GM21529 (cell line): ENCODE data around the gene HS3ST6.
"Not testable (repeated sequence)": the region's sequence is repeated elsewhere in the genome, so short reads cannot be mapped to it uniquely, and the experiment has no call there.

ENCODE experiments used
- ATAC-seq: cut with Tn5 transposase; IDR thresholded peaks from one replicate; pipeline ENCODE4 v1.9.1; 2021; ENCODE audit not compliant: unreplicated experiment

HS3ST6 gene

DNA sequence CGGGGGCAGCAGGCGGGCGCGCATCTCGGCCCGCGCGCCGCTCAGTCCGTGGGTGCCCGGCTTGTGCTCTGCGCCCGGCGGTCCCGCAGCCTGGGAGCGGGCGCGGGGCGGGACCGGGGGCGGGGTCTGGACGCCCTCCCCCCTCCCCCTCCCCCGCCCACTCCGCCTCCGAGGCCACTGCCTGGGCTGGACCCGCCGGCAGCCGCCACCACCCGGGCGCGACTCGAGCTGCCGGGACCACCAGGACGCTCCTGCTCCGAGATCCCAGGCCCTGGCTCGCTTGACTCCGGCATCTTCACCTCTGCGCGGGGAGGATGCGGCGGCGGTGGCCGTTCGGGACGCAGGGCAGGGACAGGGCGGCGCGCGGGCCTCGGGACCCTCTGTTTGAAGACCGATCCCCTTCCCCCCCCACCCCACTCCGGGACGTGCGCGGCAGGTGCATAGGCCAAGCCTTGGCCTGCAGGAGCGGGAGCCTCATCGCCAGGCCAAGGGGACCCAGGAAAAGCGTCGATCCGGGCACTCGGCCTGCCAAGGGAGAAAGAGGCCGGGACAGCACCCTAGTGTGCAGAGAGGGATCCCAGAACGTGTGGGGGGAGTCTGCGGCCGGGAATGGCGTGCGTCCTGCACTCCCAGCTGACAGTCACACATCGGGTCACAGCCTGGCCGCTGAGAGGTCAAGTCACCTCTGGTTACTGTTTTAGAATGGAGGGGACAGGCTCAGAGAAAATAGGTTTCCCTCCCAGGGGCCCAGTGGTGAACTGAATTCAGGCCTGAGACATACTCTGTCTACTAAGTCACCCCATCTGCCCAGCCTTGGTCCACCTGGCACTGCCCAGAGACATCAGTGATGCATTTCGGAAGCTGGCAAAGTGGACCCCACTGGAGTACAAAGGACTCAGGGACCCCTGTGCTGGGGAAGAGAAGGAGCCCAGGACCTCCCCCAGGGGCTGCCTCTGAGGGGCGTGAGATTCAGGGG, at the start of gene HS3ST6:
TSS of gene HS3ST6 (minus strand) at position 65 of the 976 bp plus-strand sequence. CDS start 92 bp downstream, outside the sequence.
- ATAC-seq, result no peak

DNA sequence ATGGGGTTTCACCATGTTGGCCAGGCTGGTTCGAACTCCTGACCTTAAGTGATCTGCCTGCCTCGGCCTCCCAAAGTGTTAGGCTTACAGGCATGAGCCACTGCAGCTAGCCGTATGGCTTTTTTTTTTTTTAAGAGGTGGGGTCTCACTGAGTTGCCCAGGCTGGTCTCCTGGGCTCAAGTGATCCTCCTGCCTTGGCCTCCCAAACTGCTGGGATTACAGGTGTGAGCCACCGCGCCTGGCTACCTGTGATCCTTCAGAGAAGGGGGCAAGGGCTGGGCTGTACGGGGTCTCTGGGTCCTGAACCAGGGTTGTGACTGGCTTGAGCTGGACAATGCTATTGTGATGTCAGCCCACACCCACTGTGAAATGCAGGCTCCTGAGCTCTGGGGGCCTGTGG, 48.2 kb upstream of the HS3ST6 start, which contains the start of gene RNF151:
TSS of gene RNF151 (plus strand) at position 397 of the 400 bp plus-strand sequence. CDS start 26 bp downstream, outside the sequence.
- no peak for ATAC-seq

DNA sequence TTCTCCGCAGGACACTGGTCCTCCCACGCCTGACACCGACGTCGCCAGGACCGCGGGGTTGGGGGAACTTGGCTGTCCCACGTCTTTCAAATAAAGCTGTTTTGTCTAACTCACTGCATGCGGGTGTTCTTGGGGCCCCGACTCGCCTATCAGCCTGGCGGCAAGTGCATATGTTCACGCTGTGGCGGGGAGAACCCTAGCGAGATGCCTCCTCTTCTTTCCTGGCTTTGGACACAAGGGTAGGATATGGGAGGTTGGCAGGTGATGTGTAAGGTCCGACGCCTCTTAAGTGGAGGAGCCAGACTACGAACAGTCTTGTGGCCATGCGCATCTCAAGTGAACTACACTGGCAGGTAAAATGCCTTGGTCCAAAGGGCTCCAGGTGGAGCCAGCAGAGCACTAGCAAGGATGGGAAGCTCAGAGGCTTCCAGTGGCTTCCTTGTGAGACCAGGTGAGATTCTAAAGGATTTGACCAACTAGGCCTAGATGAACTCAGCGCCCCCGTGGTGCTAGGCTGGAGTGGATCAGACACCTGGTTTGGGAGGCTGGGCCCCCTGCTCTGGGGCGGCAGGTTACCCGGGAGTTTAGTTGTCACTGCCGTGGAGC, 47.3 kb upstream of the HS3ST6 start:
- no peak for ATAC-seq

DNA sequence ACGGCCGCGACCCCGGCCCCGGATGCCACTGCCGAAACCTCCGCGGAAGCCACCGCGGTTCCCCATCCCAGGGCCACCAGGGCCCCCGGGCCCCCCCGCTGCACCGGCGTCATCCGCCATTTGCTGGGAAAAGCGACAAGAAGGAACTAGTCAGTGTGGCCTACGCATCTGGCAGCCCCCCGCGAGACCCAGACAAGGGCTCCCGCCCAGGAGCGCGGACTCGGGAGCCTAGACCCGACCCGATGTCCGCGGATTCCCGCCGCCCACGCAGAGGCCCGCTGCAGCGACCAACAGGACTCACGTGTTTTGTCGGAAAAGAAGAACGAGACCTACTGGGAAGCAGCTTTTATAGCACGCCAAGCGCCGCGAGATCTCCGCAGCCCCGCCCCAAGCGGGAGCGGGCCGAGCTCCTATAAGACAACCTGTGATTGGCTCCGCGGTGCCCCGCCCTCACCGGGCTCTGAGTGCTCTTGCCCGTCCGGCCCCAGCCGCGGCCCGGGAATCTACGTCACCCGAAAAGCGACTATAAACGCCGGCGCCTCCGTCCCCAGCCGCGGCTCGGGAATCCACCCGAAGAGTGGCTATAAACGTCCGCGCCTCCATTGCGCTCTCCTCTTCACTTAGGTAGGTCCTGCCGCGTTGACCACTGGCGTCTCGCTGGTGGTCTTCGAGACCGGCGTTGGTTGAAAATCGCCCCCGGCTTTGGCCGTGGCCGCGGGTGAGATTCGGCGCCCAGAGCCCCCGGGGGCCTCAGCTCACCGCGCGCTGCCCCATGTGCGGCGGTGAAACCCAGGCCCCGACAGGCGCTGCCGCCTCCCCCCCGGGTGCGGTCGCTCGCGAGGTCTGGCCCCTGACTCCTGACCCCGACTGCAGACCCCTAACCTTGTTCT, 46.5 kb upstream of the HS3ST6 start, which contains the start of gene RPS2:
TSS of gene RPS2 (minus strand) at position 321 of the 890 bp plus-strand sequence. CDS start at position 120, 201 bp downstream.
- ATAC-seq, result peak; percentile 77

DNA sequence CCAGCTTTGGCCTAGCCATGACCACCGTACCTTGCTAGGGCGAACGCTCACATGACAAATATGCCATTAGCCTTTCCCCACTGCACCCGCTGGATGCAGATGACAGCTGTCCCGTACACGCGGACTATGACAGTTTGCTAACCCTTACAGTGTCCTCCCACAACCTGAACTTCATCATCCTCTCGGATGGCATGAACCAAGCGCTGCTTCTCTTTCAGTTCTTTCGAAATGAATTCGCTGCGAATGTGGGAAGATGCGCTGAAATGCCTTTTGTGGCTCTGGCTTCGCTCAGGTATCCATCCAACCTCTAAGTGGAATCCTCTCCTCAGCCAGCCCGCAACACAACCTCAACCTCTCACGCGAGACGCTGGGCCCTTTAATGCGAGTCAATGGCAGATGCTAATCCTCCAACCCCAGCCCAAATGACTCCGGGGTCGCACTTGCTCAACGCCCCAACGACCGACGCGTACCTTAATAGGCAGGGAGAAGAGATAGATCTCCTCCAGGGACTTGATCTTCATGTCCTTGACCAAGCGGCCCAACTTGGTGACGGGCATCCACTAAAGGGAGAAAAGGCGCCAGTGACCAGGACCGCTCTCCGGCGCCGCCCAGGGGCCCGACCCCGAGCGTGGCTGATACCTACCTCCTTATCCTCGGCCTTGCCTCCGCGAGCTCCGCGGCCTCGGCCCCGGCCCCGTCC, 45.7 kb upstream of the HS3ST6 start:
- ATAC-seq, result no peak

DNA sequence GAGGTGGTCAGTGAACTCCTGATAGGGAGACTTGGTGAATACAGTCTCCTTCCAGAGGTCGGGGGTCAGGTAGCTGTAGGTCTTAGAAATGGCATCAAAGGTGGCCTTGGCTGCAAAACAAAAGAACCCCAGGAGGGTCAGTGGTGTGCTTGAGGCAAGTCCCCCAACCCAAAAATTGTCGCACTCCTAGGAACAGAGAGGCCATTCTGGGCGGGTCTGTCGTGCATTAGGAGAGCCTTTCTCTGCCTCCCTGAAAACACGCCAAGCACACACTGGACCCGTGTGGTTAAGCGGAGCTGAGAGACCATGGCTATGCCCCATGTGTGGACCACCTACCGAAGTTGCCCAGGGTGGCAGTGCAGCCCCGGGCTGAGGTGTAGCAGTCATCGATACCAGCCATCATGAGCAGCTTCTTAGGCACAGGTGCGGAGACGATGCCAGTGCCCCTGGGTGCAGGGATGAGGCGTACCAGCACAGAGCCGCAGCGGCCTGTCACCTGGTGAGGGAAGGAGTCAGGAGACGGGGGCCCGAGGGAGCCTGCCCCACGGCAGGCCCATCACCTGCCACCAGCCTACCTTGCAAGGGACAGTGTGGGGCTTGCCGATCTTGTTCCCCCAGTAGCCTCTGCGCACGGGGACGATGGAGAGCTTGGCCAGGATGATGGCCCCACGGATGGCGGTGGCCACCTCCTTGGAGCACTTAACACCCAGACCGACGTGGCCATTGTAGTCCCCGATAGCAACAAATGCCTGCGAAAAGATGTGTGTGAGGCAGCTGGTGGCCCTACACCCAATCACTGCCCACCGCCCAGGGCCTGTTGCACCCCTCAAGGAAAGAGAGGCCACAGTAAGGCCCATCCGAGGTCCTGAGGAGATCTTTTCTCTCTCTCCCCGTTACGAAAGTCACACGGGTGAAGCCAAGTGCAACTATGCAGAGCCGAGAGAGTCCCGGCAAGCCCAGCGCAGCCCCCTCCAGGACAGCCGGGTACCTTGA, 44.2 kb upstream of the HS3ST6 start:
- ATAC-seq, result not testable (repeated sequence)

DNA sequence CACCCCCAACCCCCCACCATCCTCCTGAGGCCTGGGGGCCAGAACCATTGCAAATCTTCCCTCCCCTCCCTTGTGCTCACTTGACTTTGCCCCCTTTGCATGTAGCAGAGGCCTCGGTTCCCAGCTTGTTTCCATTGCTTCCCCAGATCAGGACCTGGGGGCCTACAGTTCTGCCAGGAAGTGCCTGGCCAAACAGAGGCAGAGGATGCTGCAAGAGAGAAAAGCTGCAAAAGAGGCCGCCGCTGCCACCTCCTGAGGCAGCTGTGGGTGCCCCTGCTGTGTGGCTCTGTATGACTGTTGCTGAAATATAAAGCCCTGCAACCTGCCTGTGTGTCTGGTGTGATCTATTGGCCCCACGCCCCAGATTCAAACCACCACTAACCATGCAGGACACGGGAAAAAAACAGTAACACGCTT, 43.4 kb upstream of the HS3ST6 start:
- ATAC-seq, result no peak

DNA sequence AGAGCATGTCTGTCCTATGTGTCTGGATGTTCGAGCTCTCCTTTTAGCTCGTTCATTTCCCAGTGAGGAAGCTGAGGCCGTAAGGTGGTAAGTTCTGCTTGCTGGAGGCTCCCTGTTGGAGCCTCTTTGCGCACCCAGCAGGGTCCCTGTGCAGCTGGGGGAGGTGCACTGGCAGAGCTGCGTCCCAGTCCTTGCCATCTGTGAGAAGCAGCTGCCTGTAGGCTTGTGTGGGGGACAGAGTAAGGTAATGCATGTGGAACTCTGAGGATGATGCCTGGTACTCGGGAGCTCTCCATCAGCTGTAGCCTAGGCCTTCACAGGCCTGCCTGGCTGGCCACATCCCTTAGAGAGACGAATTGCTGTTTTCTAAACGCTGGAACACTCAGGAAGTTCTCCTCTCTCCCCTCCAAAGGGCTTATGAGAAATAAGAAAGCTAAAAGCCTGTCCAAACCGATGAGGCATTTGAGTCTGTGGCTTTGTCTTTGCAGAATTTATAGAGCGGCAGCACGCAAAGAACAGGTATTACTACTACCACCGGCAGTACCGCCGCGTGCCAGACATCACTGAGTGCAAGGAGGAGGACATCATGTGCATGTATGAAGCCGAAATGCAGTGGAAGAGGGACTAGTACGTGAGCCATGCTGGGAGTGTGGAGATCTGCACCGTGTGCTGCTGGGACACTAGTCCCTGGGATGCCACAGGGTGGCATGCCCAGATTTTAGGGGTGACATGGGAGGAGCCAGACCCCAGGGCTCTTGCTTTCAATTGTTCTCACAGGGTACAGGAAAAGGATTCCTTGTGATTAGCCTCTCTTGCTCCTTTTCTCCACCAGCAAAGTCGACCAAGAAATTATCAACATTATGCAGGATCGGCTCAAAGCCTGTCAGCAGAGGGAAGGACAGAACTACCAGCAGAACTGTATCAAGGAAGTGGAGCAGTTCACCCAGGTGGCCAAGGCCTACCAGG, 42.7 kb upstream of the HS3ST6 start:
- ATAC-seq, result no peak

DNA sequence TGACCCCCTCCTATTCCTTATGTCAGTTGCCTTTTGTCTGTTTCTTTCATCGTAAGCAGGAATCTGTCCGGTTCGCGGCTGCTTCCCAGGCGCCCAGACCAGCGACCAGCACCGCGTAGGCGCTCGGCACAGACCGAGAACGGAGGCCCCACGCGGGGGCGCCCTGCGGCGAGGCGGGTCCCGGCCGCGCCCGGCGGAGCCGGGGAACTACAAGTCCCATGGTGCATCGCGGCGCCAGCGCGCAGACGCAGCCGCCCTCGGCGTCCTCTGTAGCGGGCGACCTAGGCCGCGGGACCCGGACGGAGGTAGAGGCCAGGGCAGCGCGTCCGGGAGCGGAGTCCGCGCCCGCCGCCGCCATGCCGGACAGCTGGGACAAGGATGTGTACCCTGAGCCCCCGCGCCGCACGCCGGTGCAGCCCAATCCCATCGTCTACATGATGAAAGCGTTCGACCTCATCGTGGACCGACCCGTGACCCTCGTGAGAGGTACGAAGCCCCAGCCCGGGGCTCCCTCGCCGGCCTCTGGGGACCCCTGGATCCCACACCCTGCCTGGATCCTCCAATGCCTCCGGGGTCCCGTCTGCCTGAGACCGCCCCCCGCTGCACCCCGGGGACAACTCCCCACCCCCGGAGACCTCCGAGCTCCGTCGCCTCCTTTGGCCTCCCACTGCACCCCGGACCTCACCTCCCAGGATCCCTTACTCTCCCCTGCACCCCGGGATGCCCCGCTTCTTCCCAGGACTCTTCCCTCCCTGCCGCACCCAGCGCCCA, 41.2 kb upstream of the HS3ST6 start, which contains the start of gene NDUFB10:
TSS of gene NDUFB10 (plus strand) at position 270 of the 771 bp plus-strand sequence. CDS start at position 357, 87 bp downstream.
- peak; percentile 74 for ATAC-seq

DNA sequence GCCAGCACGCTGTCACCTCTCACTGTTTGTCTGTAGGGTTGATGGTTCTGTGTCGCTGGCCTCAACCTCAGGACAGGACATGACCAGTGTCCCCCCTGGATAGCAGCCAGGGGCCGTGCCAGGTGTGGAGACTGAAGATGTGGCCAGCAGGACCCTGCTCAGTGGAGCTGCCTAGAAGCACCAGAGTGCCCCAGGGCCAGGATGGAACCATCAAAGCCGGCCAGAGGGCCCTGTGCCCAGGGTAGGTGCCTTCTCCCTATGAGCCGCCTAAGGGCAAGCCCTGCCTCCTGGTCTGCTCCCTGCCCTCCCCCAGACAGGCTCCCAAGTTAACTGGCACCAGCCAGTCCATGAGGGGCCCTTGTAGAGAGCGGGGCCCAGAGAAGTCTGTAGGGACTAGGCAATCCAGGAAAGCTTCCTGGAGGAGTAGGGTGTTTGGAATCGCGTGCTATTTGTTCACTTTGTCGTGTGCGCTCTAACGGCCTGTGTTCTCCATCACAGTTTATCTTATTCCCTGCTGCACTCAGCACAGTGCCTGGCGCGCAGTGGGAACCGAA, 40.6 kb upstream of the HS3ST6 start:
- ATAC-seq, result no peak

DNA sequence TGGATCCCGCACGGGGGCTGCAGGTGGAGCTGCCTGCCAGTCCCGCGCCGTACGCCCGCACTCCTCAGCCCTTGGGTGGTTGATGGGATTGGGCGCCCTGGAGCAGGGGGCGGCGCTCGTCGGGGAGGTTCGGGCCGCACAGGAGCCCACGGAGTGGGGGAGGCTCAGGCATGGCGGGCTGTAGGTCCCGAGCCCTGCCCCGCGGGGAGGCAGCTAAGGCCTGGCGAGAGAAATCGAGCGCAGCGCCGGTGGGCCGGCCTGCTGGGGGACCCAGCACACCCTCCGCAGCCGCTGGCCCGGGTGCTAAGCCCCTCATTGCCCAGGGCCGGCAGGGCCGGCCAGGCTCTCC, 39.9 kb upstream of the HS3ST6 start:
- ATAC-seq, result not testable (repeated sequence)

DNA sequence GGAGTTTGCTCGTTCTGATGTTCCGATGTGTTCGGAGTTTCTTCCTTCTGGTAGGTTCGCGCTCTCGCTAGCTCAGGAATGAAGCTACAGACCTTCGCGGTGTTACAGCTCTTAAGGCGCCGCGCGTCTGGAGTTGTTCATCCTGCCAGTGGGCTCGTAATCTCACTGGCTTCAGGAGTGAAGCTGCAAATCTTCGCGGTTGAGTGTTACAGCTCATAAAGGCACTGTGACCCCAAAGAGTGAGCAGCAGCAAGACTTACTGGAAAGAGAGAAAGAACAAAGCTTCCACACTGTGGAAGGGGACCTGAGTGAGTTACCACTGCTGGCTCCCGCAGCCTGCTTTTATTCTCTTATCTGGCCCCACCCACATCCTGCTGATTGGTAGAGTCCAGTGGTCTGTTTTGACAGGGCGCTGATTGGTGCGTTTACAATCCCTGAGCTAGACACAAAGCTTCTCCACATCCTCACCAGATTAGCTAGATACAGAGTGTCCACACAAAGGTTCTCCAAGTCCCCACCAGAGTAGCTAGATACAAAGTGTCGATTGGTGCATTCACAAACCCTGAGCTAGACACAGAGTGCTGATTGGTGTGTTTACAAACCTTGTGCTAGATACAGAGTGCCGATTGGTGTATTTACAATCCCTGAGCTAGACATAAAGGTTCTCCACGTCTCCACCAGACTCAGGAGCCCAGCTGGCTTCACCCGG, 39.4 kb upstream of the HS3ST6 start:
- not testable (repeated sequence) for ATAC-seq

DNA sequence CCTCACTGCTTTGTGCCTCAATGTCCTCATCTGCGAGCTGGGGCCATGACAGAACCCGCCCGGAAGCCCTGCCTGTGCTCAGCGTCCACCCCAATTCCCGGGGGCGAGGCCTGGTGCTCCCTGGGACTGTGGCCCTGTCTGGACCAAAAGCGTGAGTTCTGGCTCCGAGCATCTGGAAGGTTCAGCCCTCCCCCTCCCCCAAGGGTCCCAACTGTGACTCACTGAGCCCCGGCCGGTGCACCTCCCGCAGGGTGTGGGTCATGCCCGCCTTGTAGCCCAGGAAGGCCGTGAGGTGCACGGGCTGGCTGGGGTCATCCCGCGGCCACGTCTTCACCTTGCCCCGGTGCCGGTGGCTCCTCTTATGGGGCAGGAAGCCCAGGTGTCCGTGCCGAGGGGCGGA, 35.5 kb upstream of the HS3ST6 start:
- no peak for ATAC-seq

DNA sequence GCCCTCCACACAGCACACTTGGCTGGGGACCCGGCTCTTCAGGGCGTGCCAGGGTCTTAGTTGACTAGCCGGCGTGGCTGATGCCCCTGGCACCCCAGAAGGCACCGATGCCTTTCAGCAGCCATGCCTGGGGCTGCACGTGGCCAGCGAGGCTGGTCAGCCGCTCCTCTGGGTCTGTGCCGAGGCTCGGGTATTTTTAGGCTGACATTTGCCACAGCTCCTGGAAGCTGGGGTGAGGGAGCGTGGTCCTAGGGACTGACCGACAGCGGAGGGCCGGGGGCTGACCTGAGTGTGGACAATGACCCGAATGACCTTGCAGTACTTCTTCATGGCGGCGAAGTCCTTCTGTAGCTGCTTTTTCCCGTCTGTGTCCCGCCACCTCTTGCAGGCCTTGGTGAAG, 32.3 kb upstream of the HS3ST6 start:
- ATAC-seq, result no peak

DNA sequence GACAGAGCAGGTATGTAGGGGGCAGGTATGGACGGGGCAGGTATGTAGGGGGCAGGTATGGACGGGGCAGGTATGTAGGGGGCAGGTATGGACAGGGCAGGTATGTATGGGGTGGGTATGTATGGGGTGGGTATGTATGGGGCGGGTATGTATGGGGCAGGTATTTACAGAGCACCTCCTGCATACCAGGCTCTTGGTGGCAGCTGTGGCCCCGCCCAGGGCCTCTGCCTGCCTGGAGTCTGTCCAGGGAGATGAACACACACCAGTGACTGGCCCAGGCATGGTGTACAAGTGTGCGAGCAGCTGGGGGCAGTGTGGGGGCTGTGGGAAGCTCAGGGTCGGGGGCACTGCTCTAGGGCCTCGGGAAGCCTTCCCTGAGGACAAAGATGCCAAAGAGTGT, 31.8 kb upstream of the HS3ST6 start:
- ATAC-seq, result no peak

DNA sequence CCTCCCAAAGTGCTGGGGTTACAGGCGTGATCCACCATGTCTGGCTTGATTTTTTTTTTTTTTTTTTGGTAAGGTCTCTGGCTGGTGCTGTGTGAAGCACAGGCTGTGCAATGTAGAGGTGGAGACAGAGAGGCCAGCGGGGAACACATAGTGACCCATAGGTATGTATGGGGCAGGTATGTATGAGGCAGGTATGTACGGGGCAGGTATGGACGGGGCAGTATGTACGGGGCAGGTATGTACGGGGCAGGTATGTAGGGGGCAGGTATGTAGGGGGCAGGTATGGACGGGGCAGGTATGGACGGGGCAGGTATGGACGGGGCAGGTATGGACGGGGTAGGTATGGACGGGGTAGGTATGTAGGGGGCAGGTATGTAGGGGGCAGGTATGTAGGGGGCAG, 31.3 kb upstream of the HS3ST6 start:
- no peak for ATAC-seq
